Measurements from ENCODE around the gene PDE9A.

The PDE9A gene

GRCh38 chr21:42753804-42754203 is 100.4 kb downstream of the PDE9A start:
- DNase-seq (ENCODE audit: low read depth in 2 of 2, low spot score in 1 of 2), result no peak

DNA sequence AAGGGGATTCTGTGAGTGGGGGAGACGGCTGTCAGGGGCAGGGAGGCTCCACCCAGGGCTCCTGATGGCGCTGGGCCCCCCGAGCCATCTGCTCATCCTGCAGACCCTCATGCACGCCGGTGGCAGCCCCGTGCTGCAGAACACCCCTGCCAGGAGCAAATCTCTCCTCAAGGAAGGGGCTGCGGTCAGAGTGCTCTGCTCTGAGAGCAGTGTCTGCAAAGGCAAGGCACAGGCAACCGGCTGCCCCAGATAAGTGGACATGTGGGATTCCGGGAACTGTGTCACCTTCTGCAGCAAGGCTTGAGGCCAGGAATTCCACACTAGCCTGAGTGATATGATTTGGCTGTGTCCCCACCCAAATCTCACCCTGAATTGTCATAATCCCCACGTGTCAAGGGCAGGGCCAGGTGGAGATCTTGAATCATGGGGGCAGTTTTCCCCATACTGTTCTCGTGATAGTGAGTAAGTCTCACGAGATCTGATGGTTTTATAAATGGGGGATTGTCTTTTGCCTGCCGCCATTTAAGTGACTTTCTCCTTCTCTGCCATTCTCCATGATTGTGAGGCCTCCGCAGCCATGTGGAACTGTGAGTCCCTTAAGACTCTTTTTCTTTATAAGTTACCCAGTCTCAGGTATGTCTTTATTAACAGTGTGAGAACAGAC is 101.0 kb downstream of the PDE9A start:
- no peak for DNase-seq (ENCODE audit: low read depth in 2 of 2, low spot score in 1 of 2)

DNA sequence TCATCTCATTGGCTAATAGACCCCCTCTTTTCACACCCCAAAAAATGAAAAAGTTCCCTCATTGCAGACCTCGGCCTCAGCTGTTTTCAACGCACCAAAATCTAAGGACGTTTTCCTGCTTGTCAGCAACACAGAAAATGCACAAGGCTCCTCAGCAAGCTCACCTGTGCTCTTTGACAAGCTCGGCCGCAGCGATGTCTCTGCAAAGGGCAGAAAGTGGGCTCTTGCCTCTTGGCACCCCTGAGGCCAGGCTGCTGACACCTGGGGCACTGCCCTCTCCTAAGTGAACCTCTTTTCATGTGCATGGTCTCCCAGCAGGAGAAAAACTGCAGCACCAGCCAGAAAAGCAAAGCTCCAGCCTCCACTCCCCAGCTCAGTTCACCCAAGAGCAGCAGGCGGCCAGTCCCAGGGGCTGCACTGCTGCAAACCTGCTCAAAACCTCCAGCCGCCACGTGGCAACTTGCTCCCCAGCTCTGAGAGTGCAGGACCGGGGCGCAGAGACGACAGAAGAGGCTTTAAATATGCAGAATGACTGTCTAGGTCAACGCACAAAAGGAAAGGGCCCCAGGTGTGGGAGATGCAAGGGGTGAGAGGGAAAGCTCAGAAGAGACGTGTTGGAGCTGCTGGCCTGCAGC is 101.7 kb downstream of the PDE9A start:
- no peak for DNase-seq (ENCODE audit: low read depth in 2 of 2, low spot score in 1 of 2)

GRCh38 chr21:42755766-42756579 is 102.6 kb downstream of the PDE9A start:
- DNase-seq (ENCODE audit: low read depth in 2 of 2, low spot score in 1 of 2), result no peak

- no peak for DNase-seq (ENCODE audit: low read depth in 2 of 2, low spot score in 1 of 2)
These were observed 103.3 kb downstream of the PDE9A start for GRCh38 chr21:42756580-42757250.

GRCh38 chr21:42757422-42757821 is 104.0 kb downstream of the PDE9A start:
- no peak for DNase-seq (ENCODE audit: low read depth in 2 of 2, low spot score in 1 of 2)

DNA sequence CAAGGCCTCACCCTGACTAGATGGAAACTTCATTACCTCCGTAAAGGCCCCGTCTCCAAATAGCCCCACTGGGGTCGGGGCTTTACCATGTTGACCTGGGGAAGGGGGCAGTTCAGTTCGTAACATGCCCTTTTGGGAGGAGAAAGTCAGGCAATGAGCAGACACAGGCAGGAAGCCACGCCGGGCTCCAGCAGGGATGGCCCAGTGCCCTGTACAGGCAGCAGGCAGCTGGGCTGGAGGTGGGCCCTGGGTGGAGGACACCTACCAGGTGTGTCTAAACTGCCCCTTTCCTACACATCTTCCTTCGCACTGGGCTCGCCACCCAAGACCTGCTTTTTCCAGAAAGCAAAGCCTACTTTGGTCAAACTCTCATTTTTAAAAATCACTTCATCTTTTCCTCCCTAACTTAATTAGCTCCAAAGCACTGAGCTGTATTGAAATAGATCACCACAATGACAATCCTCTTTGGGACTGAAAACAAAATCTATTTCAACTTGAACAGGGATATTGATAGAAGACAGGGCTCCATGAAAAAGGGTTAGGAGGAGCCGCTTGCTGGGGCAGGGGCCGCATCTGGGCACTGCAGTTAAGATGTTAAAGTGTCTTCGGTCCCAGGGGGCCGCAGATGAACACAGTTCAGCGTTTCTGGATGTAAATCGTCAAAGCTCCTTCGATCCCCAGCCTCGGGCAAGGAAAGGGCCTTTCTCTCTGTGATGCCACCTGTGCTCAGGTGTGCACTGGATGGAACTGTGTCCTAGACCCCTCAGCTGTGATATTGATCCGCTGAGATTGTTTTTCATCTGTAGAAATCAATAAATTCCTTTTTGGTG is 104.6 kb downstream of the PDE9A start:
- no peak for DNase-seq (ENCODE audit: low read depth in 2 of 2, low spot score in 1 of 2)

DNA sequence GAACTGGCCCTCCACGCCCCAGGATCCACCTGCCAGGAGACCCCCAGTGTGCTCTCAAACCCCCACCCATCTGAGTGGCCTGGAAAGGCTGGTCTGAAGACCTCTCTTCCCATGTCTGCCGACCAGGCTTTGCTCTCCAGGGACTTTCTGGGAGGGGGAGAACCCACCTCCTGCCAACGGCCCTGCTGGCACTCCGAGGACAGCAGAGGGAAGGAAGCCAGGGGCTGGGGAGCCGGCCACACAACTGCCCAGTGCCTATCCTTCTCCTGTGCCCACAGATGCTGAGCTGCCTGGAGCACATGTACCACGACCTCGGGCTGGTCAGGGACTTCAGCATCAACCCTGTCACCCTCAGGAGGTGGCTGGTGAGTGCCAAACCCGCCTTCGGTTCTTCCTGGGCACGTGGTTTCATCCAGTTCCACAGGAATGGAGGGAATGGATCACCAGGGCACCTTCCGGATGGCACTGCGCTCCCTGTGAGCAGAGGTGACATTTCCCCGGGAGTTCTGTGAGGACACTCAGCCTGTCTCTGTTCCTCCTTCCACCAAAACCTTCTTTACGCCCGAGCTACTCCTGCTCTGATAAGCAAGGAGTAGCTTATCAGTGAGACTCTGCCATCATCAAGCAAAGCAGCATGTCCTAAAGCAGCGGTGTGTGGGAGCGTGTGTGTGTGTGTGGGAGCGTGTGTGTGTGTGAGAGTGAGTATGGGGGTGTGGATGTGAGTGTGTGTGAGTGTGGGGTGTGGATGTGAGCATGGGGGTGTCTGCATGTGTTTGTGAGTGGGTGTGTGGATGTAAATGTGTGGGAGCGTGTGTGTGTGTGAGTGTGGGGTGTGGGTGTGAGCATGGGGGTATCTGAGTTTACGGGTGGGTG is 105.5 kb downstream of the PDE9A start:
- no peak for DNase-seq (ENCODE audit: low read depth in 2 of 2, low spot score in 1 of 2)

DNA sequence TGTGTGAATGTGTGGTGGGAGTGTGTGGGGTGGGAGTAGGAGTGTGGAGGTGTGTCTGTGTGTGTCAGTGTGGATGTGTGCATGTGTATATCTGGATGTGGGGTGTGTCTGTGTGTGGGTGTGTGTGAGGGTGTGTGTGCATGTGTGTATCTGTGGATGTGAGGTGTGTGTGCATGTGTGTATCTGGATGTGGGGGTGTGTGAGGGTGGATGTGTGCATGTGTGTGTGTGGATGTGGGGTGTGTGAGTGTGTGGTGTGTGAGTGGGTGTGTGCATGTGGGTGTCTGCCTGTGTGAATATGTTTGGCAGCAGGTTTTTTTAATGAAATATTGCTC is 106.1 kb downstream of the PDE9A start:
- DNase-seq (ENCODE audit: low read depth in 2 of 2, low spot score in 1 of 2), result no peak

DNA sequence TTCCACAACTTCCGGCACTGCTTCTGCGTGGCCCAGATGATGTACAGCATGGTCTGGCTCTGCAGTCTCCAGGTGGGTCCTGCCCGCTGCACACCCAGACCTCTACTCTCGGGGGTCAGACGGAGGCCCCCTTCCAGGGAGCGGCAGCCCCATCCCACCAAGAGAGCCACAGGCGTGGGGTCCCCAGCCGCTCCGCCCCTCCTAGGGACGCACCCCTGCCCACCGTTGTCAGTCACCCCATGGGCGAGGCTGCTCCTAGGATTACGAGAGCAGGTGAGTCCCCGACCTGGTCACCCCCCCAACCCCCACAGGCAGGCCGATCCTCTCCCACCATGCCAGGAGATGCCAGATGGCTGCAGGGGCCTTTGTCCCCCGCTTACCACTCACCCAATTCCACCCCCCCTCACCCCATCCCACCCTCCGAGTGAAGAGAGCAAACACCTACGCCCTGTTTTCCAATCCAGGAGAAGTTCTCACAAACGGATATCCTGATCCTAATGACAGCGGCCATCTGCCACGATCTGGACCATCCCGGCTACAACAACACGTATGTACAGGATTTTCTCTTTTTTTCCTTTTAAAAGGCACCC is 107.0 kb downstream of the PDE9A start:
- no peak for DNase-seq (ENCODE audit: low read depth in 2 of 2, low spot score in 1 of 2)

- no peak for DNase-seq (ENCODE audit: low read depth in 2 of 2, low spot score in 1 of 2)
These were observed 107.7 kb downstream of the PDE9A start for GRCh38 chr21:42760951-42761751.

GRCh38 chr21:42761776-42762335 is 108.4 kb downstream of the PDE9A start:
- DNase-seq (ENCODE audit: low read depth in 2 of 2, low spot score in 1 of 2), result no peak

GRCh38 chr21:42763581-42764442 is 110.4 kb downstream of the PDE9A start:
- DNase-seq (ENCODE audit: low read depth in 2 of 2, low spot score in 1 of 2), result no peak

GRCh38 chr21:42764443-42764760 is 111.0 kb downstream of the PDE9A start:
- DNase-seq (ENCODE audit: low read depth in 2 of 2, low spot score in 1 of 2), result no peak

- DNase-seq (ENCODE audit: low read depth in 2 of 2, low spot score in 1 of 2), result no peak
These were observed 111.5 kb downstream of the PDE9A start for GRCh38 chr21:42764883-42765282.

DNA sequence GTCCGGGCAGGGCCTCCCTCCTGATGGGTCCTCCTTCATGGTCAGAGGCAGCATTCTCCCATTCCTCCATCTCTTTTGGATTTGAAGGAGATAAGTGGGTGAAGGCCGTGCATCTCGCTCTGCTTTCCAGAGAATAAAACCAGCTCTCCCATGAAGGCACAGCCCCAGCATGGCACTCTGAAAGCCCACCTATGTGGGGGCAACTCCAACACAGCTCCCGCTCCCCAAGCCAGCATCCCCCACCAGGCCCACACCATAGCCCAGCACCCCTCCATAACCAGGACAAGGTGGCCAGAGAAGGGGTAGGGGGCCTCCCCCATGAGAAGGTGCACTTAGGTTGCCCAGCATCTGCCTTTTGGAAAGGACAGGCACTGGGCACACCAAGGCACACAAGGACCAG is 112.2 kb downstream of the PDE9A start:
- no peak for DNase-seq (ENCODE audit: low read depth in 2 of 2, low spot score in 1 of 2)

GRCh38 chr21:42766739-42767560 is 113.5 kb downstream of the PDE9A start:
- DNase-seq (ENCODE audit: low read depth in 2 of 2, low spot score in 1 of 2), result no peak

All from stimulated activated CD8-positive, alpha-beta memory T cell treated with anti-CD3 and anti-CD28 coated beads, Interleukin-4, amount 100 ng/mL, for 4 hours (primary cell).